Non-pigmented ciliary epithelial cell (primary cell): Measurements from ENCODE around the gene ABCA1.

ENCODE experiments used
- DNase-seq: peaks from one replicate; pipeline ENCODE4 v3.0.0-alpha.2; 2010; ENCODE audit warnings: low read depth

Gene ABCA1

DNA sequence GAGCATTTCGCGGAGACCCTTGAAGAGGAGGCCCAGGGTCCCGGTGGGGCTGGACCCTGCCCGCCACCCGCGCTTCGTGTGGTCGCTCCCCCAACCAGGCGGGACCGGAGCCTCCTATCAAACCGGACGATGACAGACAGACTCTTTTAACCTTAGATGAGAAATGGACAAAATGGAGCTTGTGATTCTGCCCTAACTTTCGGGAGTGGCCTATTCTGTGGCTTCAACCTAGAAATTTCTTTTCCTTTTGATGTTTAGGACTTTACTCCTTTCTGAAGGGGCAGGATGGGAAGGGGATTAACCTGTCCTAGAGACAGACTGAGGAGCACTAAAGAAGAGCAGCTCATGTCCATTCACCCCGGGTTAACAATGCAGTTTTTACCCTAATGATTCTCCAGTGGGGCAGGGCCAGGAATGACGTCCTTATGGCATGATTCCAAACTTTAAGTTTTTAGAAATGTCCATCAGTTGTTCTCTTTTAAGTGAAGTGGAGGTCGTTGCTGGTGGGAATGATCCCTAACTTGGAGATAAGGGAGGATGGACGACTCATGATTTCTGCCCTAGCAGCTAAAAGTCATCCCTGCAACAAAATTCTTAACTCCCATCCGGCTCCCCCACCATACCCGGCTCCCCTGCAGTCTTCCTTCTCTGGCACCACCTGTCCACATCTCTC is 179.5 kb downstream of the ABCA1 start:
- no peak for DNase-seq

DNA sequence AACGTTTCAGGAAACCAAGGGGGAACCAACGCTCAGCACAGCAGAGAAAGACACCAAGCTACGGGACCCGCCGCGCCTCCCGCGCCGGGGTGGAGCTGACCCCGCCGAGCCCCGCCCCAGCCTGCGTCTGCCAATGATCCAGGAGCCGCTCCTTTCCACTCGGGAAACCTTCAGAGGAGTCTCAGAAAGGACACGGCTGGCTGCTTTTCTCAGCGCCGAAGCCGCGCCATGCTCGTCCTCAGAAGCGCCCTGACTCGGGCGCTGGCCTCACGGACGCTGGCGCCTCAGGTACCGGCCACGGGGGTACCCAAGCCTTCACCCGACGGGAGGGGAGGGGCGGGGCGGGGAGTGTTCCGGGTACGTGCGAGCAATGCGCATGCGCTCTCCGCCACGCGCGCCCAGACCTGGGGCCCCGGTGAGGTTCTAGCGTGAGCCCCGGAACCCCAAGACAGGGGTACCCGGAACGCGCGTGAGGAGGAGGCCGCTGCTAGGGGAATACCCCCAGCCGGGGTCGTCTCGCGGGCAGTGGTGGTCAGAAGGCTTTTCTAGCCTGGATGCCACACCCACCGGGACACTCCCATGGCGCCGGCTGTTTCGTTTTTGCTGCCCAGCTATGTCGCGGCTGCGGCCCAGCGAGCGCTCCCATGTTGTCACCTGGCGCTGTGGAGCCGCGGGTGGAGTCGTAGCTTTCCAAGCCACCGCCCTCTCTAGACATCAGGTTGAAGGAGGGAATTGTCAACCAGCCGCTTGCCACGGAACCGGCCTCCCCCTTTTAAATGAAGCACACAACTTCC is 180.2 kb downstream of the ABCA1 start, which contains the start of gene NIPSNAP3A:
TSS of gene NIPSNAP3A (plus strand) at position 119 of the 794 bp plus-strand sequence. CDS start at position 229, 110 bp downstream.
- no peak for DNase-seq

DNA sequence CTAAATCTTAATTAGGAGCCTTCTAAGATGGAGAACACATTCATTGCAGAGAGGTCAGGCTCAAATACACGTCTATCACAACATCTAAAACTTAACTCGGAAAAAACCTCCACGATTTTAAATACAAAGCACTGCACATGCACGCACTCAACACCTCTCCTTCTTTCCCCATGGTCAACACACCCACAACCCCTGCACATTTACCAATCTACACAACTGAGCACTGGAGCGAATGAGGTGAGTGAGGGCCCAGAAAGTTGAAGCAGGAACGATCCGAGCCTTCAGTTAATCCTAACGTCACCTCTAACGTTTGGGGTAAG is 180.8 kb downstream of the ABCA1 start:
- no peak for DNase-seq

DNA sequence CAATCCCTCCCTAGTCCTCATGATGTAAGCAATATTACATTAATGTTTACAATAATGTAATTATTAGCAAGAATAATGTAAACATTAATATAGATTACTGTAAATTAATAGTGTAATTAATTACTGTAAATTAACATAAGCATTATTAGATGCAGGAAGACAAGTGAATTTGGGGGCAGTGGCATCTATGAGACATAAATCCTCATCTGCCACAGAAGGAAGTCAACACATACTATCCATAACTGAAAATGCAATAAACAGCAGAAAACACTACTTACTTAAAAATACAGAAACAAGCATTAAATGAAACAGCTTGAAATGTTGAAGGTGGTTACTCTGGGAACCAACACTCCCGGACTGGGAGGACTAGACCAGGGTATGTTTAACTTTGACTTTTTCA is 181.2 kb downstream of the ABCA1 start:
- no peak for DNase-seq

DNA sequence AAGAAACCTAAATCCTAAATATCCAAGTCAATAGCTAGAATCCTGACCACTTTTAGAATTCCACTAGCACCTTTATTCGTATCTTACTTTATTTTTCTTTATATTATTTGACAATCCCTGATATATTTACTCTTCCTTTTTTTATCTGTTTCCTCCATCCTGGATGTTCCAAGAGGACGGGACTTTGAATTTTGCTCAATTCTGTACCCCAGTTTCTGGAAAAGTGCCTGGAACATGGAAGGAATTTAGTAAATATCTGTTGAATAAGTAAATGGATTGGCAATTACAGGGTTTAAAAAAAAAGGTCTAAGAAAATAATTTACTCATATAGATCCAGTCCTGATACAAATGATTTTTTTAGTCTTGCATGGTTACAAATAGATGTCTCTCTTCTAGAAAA is 181.7 kb downstream of the ABCA1 start:
- DNase-seq: no peak

DNA sequence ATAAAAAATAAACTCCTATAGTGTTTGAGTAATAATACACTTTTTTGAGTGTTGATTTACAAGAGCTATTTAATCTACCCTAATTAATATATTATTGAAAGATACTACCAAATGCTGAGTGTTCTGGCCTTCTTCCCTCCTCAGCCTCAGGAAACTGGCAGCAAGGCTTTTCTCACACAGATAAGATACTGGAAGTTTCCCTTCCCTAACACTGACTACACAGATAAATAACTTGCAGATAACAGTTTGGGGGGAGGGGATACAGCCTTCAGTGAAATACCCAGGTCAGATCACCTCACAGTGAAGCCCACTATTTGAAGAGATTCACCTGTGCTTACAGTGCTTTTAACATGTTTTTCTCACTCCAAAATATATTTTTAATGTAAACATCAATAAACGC is 182.1 kb downstream of the ABCA1 start:
- no peak for DNase-seq

DNA sequence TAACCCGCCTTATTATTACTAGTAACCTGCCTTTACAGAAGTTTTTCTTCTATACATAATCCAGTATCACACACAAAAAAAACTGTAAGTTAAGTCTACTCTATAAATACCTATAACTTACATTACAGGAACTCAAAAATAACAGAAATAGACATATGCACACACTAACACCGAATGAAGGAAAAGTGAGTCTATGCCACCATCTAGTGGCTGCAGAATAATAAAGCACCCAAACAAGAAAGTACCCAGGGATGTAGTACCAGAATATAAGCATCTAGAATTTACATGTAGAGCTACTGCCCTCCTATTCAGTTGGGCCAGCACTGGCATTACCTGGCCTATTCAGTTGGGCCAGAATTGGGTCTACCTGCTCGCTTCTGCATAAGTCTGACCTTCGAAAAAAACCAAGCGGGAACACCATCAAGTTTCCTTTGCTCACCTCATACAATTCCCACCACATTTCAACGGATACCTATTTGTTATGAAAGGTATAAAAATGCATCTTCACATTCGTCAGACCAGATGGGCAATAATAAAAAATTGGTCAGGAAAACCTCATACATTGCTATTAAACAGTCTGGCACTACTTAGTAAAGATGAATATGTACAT is 184.5 kb downstream of the ABCA1 start:
- DNase-seq: peak; percentile 43

DNA sequence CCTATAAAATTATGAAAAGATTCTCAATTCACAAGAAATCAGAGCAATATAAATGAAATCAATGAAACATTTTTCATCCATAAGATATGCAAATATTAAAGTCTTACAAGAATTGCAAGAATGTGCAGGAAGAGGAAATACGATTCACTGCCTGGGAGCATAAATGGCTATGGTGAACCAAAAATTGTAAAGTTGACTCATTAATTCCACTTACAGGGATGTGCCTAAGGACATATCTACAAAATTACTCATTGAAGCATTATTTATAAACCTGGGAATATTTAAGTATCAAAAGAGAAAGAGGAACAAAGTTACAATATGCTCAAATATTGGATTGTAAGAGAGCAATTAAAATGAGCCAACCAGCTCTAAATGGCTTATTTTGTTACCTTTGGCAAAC is 187.3 kb downstream of the ABCA1 start:
- peak; percentile 57 for DNase-seq

DNA sequence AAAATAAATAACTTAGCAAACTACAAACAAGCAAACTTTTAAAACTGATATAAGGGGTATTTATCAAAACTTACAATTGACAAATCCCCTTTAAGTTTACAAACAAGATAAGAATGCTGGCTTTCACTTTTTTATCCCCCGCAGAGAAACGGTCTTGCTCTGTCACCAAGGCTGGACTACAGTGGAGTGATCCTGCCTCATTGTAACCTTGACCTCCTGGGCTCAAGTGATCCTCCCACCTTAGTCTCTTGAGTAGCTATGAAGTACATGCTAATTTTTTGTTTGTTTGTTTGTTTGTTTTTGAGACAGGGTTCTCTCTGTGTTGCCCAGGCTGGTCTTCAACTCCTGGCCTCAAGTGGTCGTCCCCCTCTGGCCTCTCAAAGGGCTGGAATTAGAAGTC is 189.5 kb downstream of the ABCA1 start:
- no peak for DNase-seq
